ENCODE data around the gene UMAD1. TPM values are rescaled to one million over a fixed set of nuclear protein-coding genes. Genes with fewer than 3 reads are reported as not detected.

Gene UMAD1
- total RNA-seq, 2 donors from 2014 or later: 19.5 to 31.4 TPM

DNA sequence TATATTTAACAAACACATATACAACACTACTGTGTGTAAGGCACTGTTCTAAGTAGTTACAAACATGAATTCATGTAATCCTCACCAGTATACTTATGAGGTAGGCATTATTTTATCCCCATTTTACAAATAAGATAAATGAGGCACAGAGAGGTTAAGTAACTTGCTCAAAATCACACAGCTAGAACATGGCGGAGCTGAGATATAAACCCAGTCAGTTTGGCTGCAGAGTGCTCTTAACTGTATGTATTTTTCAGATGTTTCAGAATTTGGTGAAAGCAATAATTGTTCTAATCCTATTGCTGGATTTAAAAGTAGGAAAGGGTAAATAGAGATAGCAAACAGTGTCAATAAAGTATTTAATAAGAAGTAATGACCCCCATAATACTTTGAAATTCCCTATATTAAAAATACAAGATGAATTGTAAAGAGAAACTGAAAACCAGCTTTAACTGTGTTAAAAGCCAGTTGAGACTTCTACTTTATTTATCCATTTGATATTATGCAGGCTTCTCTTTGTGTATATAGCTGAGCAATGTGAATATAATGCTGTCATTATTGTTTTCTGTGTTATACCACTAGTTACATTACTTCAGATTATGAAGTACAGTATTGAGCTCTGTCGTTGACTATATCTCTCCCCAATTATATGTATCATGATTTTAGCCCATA lies 110.2 kb downstream of the UMAD1 start:
- 77% methylated on average over 2 of the region's 2 CpGs for WGBS
- H3K27me3 ChIP-seq (replicated peaks; ENCODE audit: insufficient read depth): no peaks in the 10 kb centered on the region
- intact Hi-C loops (cut with DNase I): no loop called here
- TF ChIP-seq POLR2AphosphoS5 (IDR thresholded peaks at IDR 0.05) (no peak), POLR2A (IDR thresholded peaks at IDR 0.05) (no peak)
- TF ChIP-seq, protein P1, sequence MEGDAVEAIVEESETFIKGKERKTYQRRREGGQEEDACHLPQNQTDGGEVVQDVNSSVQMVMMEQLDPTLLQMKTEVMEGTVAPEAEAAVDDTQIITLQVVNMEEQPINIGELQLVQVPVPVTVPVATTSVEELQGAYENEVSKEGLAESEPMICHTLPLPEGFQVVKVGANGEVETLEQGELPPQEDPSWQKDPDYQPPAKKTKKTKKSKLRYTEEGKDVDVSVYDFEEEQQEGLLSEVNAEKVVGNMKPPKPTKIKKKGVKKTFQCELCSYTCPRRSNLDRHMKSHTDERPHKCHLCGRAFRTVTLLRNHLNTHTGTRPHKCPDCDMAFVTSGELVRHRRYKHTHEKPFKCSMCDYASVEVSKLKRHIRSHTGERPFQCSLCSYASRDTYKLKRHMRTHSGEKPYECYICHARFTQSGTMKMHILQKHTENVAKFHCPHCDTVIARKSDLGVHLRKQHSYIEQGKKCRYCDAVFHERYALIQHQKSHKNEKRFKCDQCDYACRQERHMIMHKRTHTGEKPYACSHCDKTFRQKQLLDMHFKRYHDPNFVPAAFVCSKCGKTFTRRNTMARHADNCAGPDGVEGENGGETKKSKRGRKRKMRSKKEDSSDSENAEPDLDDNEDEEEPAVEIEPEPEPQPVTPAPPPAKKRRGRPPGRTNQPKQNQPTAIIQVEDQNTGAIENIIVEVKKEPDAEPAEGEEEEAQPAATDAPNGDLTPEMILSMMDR (IDR thresholded peaks at IDR 0.05): no peak
- H3K36me3 ChIP-seq: no peaks in the 10 kb centered on the region
- H3K9me3 ChIP-seq: no peaks in the 10 kb centered on the region
- H3K27ac ChIP-seq: no peak overlapping the region
- DNase-seq (ENCODE audit: low spot score): no peak
- H3K4me3 ChIP-seq: no peak overlapping the region
- H3K4me1 ChIP-seq (replicated peaks): no peaks in the 10 kb centered on the region

GRCh38 chr7:7751243-7752092 lies 110.9 kb downstream of the UMAD1 start:
- WGBS: 68% methylated on average over 3 of the region's 3 CpGs
- H3K4me1 ChIP-seq (replicated peaks): no peaks in the 10 kb centered on the region
- no peak for DNase-seq (ENCODE audit: low spot score)
- TF ChIP-seq, protein P1 (IDR thresholded peaks at IDR 0.05): no peak
- no peak for TF ChIP-seq POLR2A (IDR thresholded peaks at IDR 0.05)
- TF ChIP-seq POLR2AphosphoS5 (IDR thresholded peaks at IDR 0.05): no peak
- no peak overlapping the region for H3K4me3 ChIP-seq
- intact Hi-C loops (cut with DNase I): no loop called here
- no peaks in the 10 kb centered on the region for H3K36me3 ChIP-seq
- no peaks in the 10 kb centered on the region for H3K27me3 ChIP-seq (replicated peaks; ENCODE audit: insufficient read depth)
- no peak overlapping the region for H3K27ac ChIP-seq
- no peaks in the 10 kb centered on the region for H3K9me3 ChIP-seq

- intact Hi-C loops (cut with DNase I): no loop called here
- Histone ChIP-seq H3K36me3 (no peaks in the 10 kb centered on the region), H3K27ac (no peak overlapping the region), H3K4me3 (no peak overlapping the region), H3K4me1 (replicated peaks) (no peaks in the 10 kb centered on the region), H3K27me3 (replicated peaks; ENCODE audit: insufficient read depth) (no peaks in the 10 kb centered on the region), H3K9me3 (no peaks in the 10 kb centered on the region)
- WGBS: 95% methylated on average over 3 of the region's 3 CpGs
- DNase-seq (ENCODE audit: low spot score): no peak
- TF ChIP-seq POLR2AphosphoS5 (IDR thresholded peaks at IDR 0.05): no peak
- TF ChIP-seq, protein P1 (IDR thresholded peaks at IDR 0.05): no peak
- TF ChIP-seq POLR2A (IDR thresholded peaks at IDR 0.05): no peak
Observed at GRCh38 chr7:7756577-7756976, 116.0 kb downstream of the UMAD1 start.

GRCh38 chr7:7757576-7757975 lies 117.0 kb downstream of the UMAD1 start:
- WGBS: 87% methylated on average over 4 of the region's 4 CpGs
- intact Hi-C loops (cut with DNase I): no loop called here

More at GRCh38 chr7:7757576-7757975, 117.0 kb downstream of the UMAD1 start:
- no peaks in the 10 kb centered on the region for H3K4me1 ChIP-seq (replicated peaks)
- H3K36me3 ChIP-seq: no peaks in the 10 kb centered on the region
- DNase-seq (ENCODE audit: low spot score): no peak
- no peaks in the 10 kb centered on the region for H3K9me3 ChIP-seq
- TF ChIP-seq, protein P1 (IDR thresholded peaks at IDR 0.05): no peak
- no peak for TF ChIP-seq POLR2AphosphoS5 (IDR thresholded peaks at IDR 0.05)
- TF ChIP-seq POLR2A (IDR thresholded peaks at IDR 0.05): no peak
- no peak overlapping the region for H3K27ac ChIP-seq
- H3K4me3 ChIP-seq: no peak overlapping the region
- H3K27me3 ChIP-seq (replicated peaks; ENCODE audit: insufficient read depth): no peaks in the 10 kb centered on the region
